Heart right ventricle (tissue), 16 donors: Measurements from ENCODE around the gene REEP2. TPM values are rescaled to one million over a fixed set of nuclear protein-coding genes. Genes with fewer than 3 reads are reported as not detected.

ENCODE experiments used
- ATAC-seq, 8 donors: fragments of 200-7000 bp; cut with Tn5 transposase; one replicate each; pipeline ENCODE4 v1.9.1; 2020; ENCODE audit warnings: mild to moderate bottlenecking in 8 of 8, moderate library complexity in 8 of 8, moderate number of reproducible peaks in 1 of 8
- DNase-seq, 2 donors: peaks; one replicate each; pipeline ENCODE4 v3.0.0-alpha.2; 2020
- H3K27ac ChIP-seq, 10 donors: fragments of 200-600 bp; sonication (generic) in 2 of 10; one replicate each; pipeline versions ENCODE4 v1.5.0 to v1.8.0; 2020 to 2022; ENCODE audit warnings: mild to moderate bottlenecking in 3 of 10
- H3K27me3 ChIP-seq, 7 donors: fragments of 200-600 bp; one replicate each; pipeline ENCODE4 v1.8.0; 2021 to 2022; ENCODE audit warnings: mild to moderate bottlenecking in 2 of 7
- H3K36me3 ChIP-seq, 9 donors: fragments of 200-600 bp; sonication (generic) in 1 of 9; one replicate each; pipeline versions ENCODE4 v1.5.0 to v1.8.0; 2020 to 2022; ENCODE audit warnings: mild to moderate bottlenecking in 2 of 9
- H3K4me1 ChIP-seq, 9 donors: fragments of 200-600 bp; sonication (generic) in 1 of 9; one replicate each; pipeline versions ENCODE4 v1.5.0 to v1.8.0; 2020 to 2022; ENCODE audit warnings: mild to moderate bottlenecking in 4 of 9
- H3K4me3 ChIP-seq, 10 donors: fragments of 200-600 bp; sonication (generic) in 2 of 10; one replicate each; pipeline versions ENCODE4 v1.5.0 to v1.8.0; 2020 to 2022; ENCODE audit warnings: mild to moderate bottlenecking in 7 of 10, moderate library complexity in 2 of 10
- H3K9me3 ChIP-seq, 11 donors: fragments of 200-600 bp in 10 of 11; sonication (generic) in 2 of 11; one replicate each; pipeline versions ENCODE4 v1.5.0 to v1.8.0; 2013 to 2022; ENCODE audit warnings: mild to moderate bottlenecking in 2 of 11, control low read depth in 1 of 11, moderate library complexity in 1 of 11
- CTCF ChIP-seq, 9 donors: fragments of 200-600 bp; sonication (generic) in 2 of 9; IDR thresholded peaks; one replicate each; pipeline versions ENCODE4 v1.5.0 to v1.8.0; 2021 to 2022; ENCODE audit warnings: antibody characterized with exemption in 9 of 9, mild to moderate bottlenecking in 5 of 9, moderate library complexity in 1 of 9
- WGBS, 2 donors: extraction: QIAGEN DNeasy Blood & Tissue Kit; methylation state at CpG; one replicate each; pipeline ENCODE4 v1.1.7; 2013; ENCODE audit warnings: inconsistent platforms in 1 of 2; 5-methylcytosine and 5-hydroxymethylcytosine counted together
- intact Hi-C, 10 donors: fragments of 100-400 bp; cut with DNase I; formaldehyde crosslinking; loops; one replicate each; pipeline versions ENCODE4 v1.11.1 to v1.14.2; 2022
- polyA plus RNA-seq, 2 donors: library from polyadenylated mRNA; stranded (reverse); fragments of 200-250 nt; gene quantifications; one replicate each; pipeline ENCODE4 v1.2.3, GENCODE V29; 2013
- total RNA-seq, 10 donors: library from RNA; stranded (reverse); fragmentation: NEBNext Ultra II Directional in 3 of 10; extraction: Animal tissue kit (Norgen Biotek cat#: 25700) in 3 of 10; gene quantifications; one replicate each; pipeline versions ENCODE4 v1.2.1 to v1.2.4, GENCODE V29; 2021 to 2023
- donor health status: Arrhythmogenic right ventricular cardiomyopathy.
- donor health status: ischemic (EF 13 %, LVEDD 7.1; RV severe dilation, severe dysfunction).
- donor health status: healthy with polysubstance abuse.
- donor health status: DM: no; HTN: yes; CAD: no.
- donor health status: DM: no; HTN: no; CAD: no.
- donor health status: ischemic (EF 25% LVEDD 6.9; RV normal size, moderate dysfunction).
- donor health status: ischemic (EF 25% LVEDD 5.7; RV mildly dilated, moderate dysfunction).
- donor health status: healthy.
- donor health status: DM: yes; HTN: yes; CAD: no.
- donor health status: Ischemic cardiomyopathy.
- donor health status: ischemic (EF 35%, LVEDD 5.7; RV mildly dilated, moderate dysfunction).
- donor health status: nonischemic (EF 11% LVEDD 7.7; RV severe dilation, severe dysfunction).
- donor health status: DM: yes; HTN: yes; CAD: no.
- donor health status: PGD.
- donor health status: ischemic (EF 29% LVEDD 5.4; RV normal size, mild dysfunction).
- donor health status: nonischemic (EF 23%, LVEDD 6.1; RV moderate dilation, normal function).

REEP2 gene
- total and polyA plus RNA-seq, 12 donors, result 2.0 to 17.3 (median 8.0) TPM

- intact Hi-C loops, result no loop called here
- H3K27ac ChIP-seq, result no peak overlapping the region
- no peaks in the 10 kb centered on the region for H3K27me3 ChIP-seq
- WGBS, 2 donors, result 90 to 91% methylated on average over 7 of the region's 7 CpGs
- no peaks in the 10 kb centered on the region for H3K36me3 ChIP-seq
- H3K4me3 ChIP-seq, result no peak overlapping the region
- no peaks in the 10 kb centered on the region for H3K4me1 ChIP-seq
- DNase-seq (no peak), ATAC-seq (no peak)
- TF ChIP-seq CTCF (IDR thresholded peaks at IDR 0.05), result no peak
- H3K9me3 ChIP-seq, result no peaks in the 10 kb centered on the region
Observed at GRCh38 chr5:138476918-138477317, 38.1 kb downstream of the REEP2 start.

GRCh38 chr5:138482638-138483037 lies 43.8 kb downstream of the REEP2 start:
- no peaks in the 10 kb centered on the region for H3K9me3 ChIP-seq
- intact Hi-C loops, result no loop called here
- no peak overlapping the region for H3K4me3 ChIP-seq
- H3K27me3 ChIP-seq, result no peaks in the 10 kb centered on the region
- ATAC-seq, result no peak
- peaks cover 0 to 13% (median 0%) of the 10 kb centered on the region in 9 donors for H3K4me1 ChIP-seq
- H3K27ac ChIP-seq, result no peak overlapping the region
- WGBS, 2 donors, result 55 to 67% methylated on average over 4 of the region's 4 CpGs
- DNase-seq, result no peak
- TF ChIP-seq CTCF (IDR thresholded peaks at IDR 0.05), result no peak
- no peaks in the 10 kb centered on the region for H3K36me3 ChIP-seq

- H3K27ac ChIP-seq, result no peak overlapping the region
- intact Hi-C loops, result no loop called here
- H3K4me1 ChIP-seq, result peaks cover 14 to 42% (median 28%) of the 10 kb centered on the region in 9 donors
- no peaks in the 10 kb centered on the region for H3K9me3 ChIP-seq
- DNase-seq (no peak), ATAC-seq (no peak)
- peaks cover 0 to 28% (median 0%) of the 10 kb centered on the region in 7 donors for H3K27me3 ChIP-seq
- H3K4me3 ChIP-seq, result no peak overlapping the region
- TF ChIP-seq CTCF (IDR thresholded peaks at IDR 0.05), result no peak
- 82 to 87% methylated on average over 5 of the region's 5 CpGs for WGBS, 2 donors
- H3K36me3 ChIP-seq, result no peaks in the 10 kb centered on the region
Observed at GRCh38 chr5:138488481-138488945, 49.7 kb downstream of the REEP2 start.

GRCh38 chr5:138489683-138490061 lies 50.8 kb downstream of the REEP2 start:
- ATAC-seq (peak in 3 of 8 donors; percentile 11 to 18 (median 18)), DNase-seq (peak in 1 of 2 donors; percentile 24)
- Histone ChIP-seq H3K36me3 (no peaks in the 10 kb centered on the region), H3K27ac (no peak overlapping the region), H3K4me1 (peaks cover 14 to 48% (median 31%) of the 10 kb centered on the region in 9 donors), H3K27me3 (peaks cover 0 to 28% (median 0%) of the 10 kb centered on the region in 7 donors), H3K4me3 (no peak overlapping the region), H3K9me3 (no peaks in the 10 kb centered on the region)
- peak in 2 of 9 donors; percentile 9 to 11 for TF ChIP-seq CTCF (IDR thresholded peaks at IDR 0.05)
- intact Hi-C loops, result loop anchor here in 1 of 10 donors (5.0 kb wide), 1 partner anchor 137 kb away; the partner anchor contains the start of gene KDM3B
- WGBS, 2 donors, result 45 to 63% methylated on average over 5 of the region's 5 CpGs
